KMS-11 (cell line): ENCODE results near the gene IL17RD.

Experiments used
- H2AFZ ChIP-seq: fragments of 200-600 bp; sonication (generic); 2 replicates; pipeline ENCODE4 v1.6.1; 2016; ENCODE audit warnings: antibody characterized with exemption, mixed run types, low read depth
- H3K27ac ChIP-seq: fragments of 200-600 bp; sonication (generic); 2 replicates; pipeline ENCODE4 v1.6.1; 2016; ENCODE audit warnings: mild to moderate bottlenecking, mixed run types
- H3K27me3 ChIP-seq: fragments of 200-600 bp; sonication (generic); 2 replicates; pipeline ENCODE4 v1.6.1; 2017; ENCODE audit warnings: mild to moderate bottlenecking, low read depth, mixed run types, moderate library complexity; ENCODE audit not compliant: insufficient read depth
- H3K36me3 ChIP-seq: fragments of 200-600 bp; sonication (generic); 2 replicates; pipeline ENCODE4 v1.6.1; 2017; ENCODE audit warnings: mild to moderate bottlenecking, mixed run types; ENCODE audit not compliant: insufficient read depth
- H3K4me1 ChIP-seq: fragments of 200-600 bp; sonication (generic); 2 replicates; pipeline ENCODE4 v1.6.1; 2016; ENCODE audit warnings: mild to moderate bottlenecking, low read depth, mixed run types; ENCODE audit not compliant: poor library complexity, severe bottlenecking
- H3K4me2 ChIP-seq: fragments of 200-600 bp; sonication (generic); 2 replicates; pipeline ENCODE4 v1.7.0; 2016; ENCODE audit warnings: mild to moderate bottlenecking, mixed run types
- H3K4me3 ChIP-seq: fragments of 200-600 bp; sonication (generic); IDR thresholded peaks from 2 replicates; pipeline ENCODE4 v1.6.1; 2017; ENCODE audit warnings: low read depth, low read length, mixed read lengths; ENCODE audit not compliant: insufficient read depth
- H3K79me2 ChIP-seq: fragments of 200-600 bp; sonication (generic); 2 replicates; pipeline ENCODE4 v1.6.1; 2016; ENCODE audit warnings: low read depth, mixed run types; ENCODE audit not compliant: insufficient read depth
- H3K9ac ChIP-seq: fragments of 200-600 bp; sonication (generic); 2 replicates; pipeline ENCODE4 v1.6.1; 2016; ENCODE audit warnings: mild to moderate bottlenecking, mixed run types
- H4K20me1 ChIP-seq: fragments of 200-600 bp; sonication (generic); 2 replicates; pipeline ENCODE4 v1.6.1; 2016; ENCODE audit warnings: mild to moderate bottlenecking, mixed run types; ENCODE audit not compliant: insufficient read depth
- TF ChIP-seq, protein P1 (sequence below): fragments of 200-600 bp; sonication (generic); conservative IDR thresholded peaks from 2 replicates; pipeline ENCODE4 v1.6.1; 2017; ENCODE audit warnings: low read depth, mild to moderate bottlenecking, antibody characterized with exemption, low read length, moderate library complexity, mixed read lengths

IL17RD gene

DNA sequence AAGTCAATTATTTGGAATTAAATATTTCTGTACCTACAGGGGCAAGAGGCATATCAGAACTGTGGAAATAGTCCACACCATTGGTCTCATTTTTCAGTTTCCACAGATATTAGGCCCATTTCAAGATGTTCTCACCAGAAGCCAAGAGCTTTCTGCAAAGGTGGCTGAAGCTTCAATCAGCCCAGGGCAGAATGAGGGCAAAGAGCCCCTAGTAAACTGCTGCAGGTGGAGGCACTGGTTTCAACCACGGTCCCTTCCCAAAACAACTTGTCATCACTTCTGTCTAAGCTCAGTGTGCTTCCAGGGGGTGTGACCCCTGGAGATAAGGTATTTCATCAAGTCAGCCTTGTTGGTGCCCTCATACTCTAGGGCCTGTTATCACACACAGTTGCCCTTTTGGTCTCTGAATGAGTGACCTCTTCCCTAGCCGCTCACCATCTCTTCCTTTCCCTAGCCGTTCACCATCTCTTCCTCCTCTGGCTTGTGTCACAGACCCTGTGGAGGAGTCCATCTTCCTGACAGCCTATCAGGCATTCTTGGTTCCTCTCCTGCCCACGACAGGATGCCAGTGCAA is 21.2 kb downstream of the IL17RD start:
- TF ChIP-seq, protein P1, sequence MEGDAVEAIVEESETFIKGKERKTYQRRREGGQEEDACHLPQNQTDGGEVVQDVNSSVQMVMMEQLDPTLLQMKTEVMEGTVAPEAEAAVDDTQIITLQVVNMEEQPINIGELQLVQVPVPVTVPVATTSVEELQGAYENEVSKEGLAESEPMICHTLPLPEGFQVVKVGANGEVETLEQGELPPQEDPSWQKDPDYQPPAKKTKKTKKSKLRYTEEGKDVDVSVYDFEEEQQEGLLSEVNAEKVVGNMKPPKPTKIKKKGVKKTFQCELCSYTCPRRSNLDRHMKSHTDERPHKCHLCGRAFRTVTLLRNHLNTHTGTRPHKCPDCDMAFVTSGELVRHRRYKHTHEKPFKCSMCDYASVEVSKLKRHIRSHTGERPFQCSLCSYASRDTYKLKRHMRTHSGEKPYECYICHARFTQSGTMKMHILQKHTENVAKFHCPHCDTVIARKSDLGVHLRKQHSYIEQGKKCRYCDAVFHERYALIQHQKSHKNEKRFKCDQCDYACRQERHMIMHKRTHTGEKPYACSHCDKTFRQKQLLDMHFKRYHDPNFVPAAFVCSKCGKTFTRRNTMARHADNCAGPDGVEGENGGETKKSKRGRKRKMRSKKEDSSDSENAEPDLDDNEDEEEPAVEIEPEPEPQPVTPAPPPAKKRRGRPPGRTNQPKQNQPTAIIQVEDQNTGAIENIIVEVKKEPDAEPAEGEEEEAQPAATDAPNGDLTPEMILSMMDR: no peak
- H3K4me1 ChIP-seq: no peaks in the 10 kb centered on the region
- H3K4me2 ChIP-seq: no peak overlapping the region
- no peaks in the 10 kb centered on the region for H3K36me3 ChIP-seq
- no peaks in the 10 kb centered on the region for H3K79me2 ChIP-seq
- no peak overlapping the region for H3K9ac ChIP-seq
- H4K20me1 ChIP-seq: no peaks in the 10 kb centered on the region
- H3K27me3 ChIP-seq: no peaks in the 10 kb centered on the region
- no peak overlapping the region for H2AFZ ChIP-seq
- H3K27ac ChIP-seq: no peak overlapping the region
- no peak overlapping the region for H3K4me3 ChIP-seq

DNA sequence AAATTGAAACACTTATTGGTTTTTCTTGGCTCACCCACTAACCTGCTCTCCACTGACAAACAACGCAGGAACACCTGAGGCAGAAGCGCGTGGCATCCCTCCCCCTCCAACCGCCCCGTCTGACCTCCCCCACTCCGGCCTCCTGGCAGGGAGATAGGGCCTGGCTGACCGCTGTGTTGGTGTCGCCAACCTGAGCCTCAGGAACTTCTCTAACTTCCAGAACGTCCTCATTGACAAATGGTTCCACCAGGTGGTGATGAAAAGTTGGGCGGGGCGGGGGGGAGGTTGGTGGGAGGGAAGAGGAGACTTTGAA is 22.8 kb downstream of the IL17RD start:
- Histone ChIP-seq H3K4me2 (no peak overlapping the region), H3K36me3 (no peaks in the 10 kb centered on the region), H3K79me2 (no peaks in the 10 kb centered on the region), H3K27ac (no peak overlapping the region), H3K27me3 (no peaks in the 10 kb centered on the region), H2AFZ (no peak overlapping the region), H3K4me1 (no peaks in the 10 kb centered on the region), H4K20me1 (no peaks in the 10 kb centered on the region), H3K4me3 (no peak overlapping the region), H3K9ac (no peak overlapping the region)
- TF ChIP-seq, protein P1: no peak

DNA sequence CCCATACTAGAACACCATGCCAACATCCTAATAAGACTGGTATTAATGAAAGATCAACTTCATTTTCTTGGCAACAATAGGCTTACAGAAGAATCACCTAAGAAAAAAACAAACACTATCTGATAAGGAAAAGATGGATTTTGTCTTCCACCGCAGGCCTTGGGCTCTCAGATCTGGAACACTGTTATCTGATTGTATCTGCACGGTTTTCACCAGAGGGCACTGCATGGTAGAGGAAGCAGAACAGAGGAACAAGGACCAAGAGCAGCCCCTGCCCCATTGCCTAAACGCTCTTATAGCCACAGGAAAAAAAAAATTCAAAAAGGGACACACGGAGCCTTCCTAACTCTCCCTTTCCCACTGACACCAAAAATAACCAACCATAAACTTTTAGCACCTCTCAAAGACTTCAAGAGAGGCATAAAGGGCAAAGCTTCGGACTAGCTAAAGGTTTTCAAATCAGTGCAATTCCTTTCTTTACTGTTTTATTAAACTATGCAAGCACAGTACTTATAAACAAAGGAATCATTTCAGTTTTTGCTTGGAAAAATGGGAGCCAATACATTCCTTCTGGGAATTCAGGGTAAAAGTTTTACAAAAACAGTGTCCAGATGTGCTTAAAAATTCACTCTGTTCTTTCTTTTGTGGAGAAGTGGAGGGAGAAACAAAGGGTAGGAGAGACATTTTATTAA is 23.3 kb downstream of the IL17RD start:
- Histone ChIP-seq H3K9ac (no peak overlapping the region), H3K36me3 (no peaks in the 10 kb centered on the region), H3K4me1 (no peaks in the 10 kb centered on the region), H3K27ac (no peak overlapping the region), H3K4me3 (no peak overlapping the region), H3K4me2 (no peak overlapping the region), H4K20me1 (no peaks in the 10 kb centered on the region), H2AFZ (no peak overlapping the region), H3K79me2 (no peaks in the 10 kb centered on the region), H3K27me3 (no peaks in the 10 kb centered on the region)
- TF ChIP-seq, protein P1: no peak

DNA sequence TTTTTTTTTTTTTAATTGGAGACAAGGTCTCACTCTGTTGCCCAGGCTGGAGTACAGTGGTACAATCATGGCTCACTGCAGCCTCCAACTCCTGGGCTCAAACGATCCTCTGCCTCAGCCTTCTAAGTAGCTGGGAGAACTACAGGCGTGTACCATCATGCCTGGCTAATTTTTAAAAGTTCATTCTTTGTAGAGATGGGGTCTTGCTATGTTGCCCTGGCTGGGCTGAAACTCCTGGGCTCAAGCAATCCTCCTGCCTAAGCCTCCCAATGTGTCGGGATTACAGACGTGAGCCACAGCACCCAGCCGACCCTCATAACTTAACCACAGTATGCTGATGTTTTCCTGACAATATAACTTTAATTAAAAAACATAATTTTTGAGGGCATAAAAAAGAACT is 24.3 kb downstream of the IL17RD start:
- Histone ChIP-seq H3K27ac (no peak overlapping the region), H3K4me3 (no peak overlapping the region), H3K9ac (no peak overlapping the region), H4K20me1 (no peaks in the 10 kb centered on the region), H3K4me1 (no peaks in the 10 kb centered on the region), H3K79me2 (no peaks in the 10 kb centered on the region), H3K36me3 (no peaks in the 10 kb centered on the region), H3K27me3 (no peaks in the 10 kb centered on the region), H2AFZ (no peak overlapping the region), H3K4me2 (no peak overlapping the region)
- TF ChIP-seq, protein P1: no peak
